SK-N-SH (cell line): Measurements from ENCODE around the gene PRG2. TPM values are rescaled to one million over a fixed set of nuclear protein-coding genes. Genes with fewer than 3 reads are reported as not detected.
A peak's percentile ranks its signal among the peaks of the same experiment; 100 is the strongest.

Source experiments
- CTCF ChIA-PET: fragments of 300-600, 350-600 bp; formaldehyde crosslinking; extraction: SDS; loops from one replicate; lab custom pipeline; 2021; lab: Yijun Ruan, JAX
- POLR2A ChIA-PET: fragments of 350-600 bp; sonication (Branson Sonifier 250); formaldehyde crosslinking; extraction: SDS; loops from one replicate; lab custom pipeline; 2020; ENCODE audit warnings: antibody characterized with exemption, inconsistent platforms; lab: Yijun Ruan, JAX
- DNase-seq: peaks from one replicate; pipeline ENCODE4 v3.0.0; 2012
- H2AFZ ChIP-seq: fragments of 200-600 bp; sonication (generic); 2 replicates; pipeline ENCODE4 v1.8.1; 2016; ENCODE audit warnings: antibody characterized with exemption, mild to moderate bottlenecking, low read depth
- H3F3A ChIP-seq: fragments of 200-600 bp; sonication (generic); replicated peaks from 2 replicates; pipeline ENCODE3; 2016; ENCODE audit warnings: antibody characterized with exemption, mild to moderate bottlenecking; ENCODE audit not compliant: insufficient read depth
- H3K27ac ChIP-seq, 2 experiments: fragments of 200-500 bp in 1 of 2; fragments of 200-600 bp in 1 of 2; sonication (Bioruptor generic) in 1 of 2; sonication (generic), shearing (Covaris generic) in 1 of 2; 2 replicates each; pipeline versions ENCODE4 v1.5.1 to v1.6.1; 2014 to 2016; ENCODE audit warnings: low read depth in 2 of 2, inconsistent platforms in 1 of 2, low read length in 1 of 2, mild to moderate bottlenecking in 1 of 2, mixed read lengths in 1 of 2
- H3K27me3 ChIP-seq: fragments of 200-600 bp; sonication (generic), shearing (Covaris generic); 2 replicates; pipeline ENCODE4 v1.6.1; 2016; ENCODE audit warnings: mixed run types; ENCODE audit not compliant: insufficient read depth
- H3K36me3 ChIP-seq, 2 experiments: fragments of 200-500 bp in 1 of 2; fragments of 200-600 bp in 1 of 2; sonication (Bioruptor generic) in 1 of 2; sonication (generic) in 1 of 2; replicated peaks in 1 of 2; 2 replicates each; pipeline versions ENCODE3 to v1.5.1; 2014 to 2016; ENCODE audit warnings: low read length in 1 of 2, mild to moderate bottlenecking in 1 of 2; ENCODE audit not compliant: insufficient read depth in 2 of 2, control insufficient read depth in 1 of 2
- H3K4me1 ChIP-seq, 2 experiments: fragments of 200-500 bp in 1 of 2; fragments of 200-600 bp in 1 of 2; sonication (Bioruptor generic) in 1 of 2; sonication (generic), shearing (Covaris generic) in 1 of 2; 2 replicates each; pipeline versions ENCODE4 v1.5.1 to v1.6.1; 2014 to 2016; ENCODE audit warnings: low read depth in 1 of 2, low read length in 1 of 2, mixed run types in 1 of 2; ENCODE audit not compliant: insufficient read depth in 2 of 2, control insufficient read depth in 1 of 2
- H3K4me2 ChIP-seq: fragments of 200-600 bp; sonication (generic), shearing (Covaris generic); 2 replicates; pipeline ENCODE4 v1.6.1; 2017; ENCODE audit warnings: mixed run types
- H3K4me3 ChIP-seq, 2 experiments: fragments of 200-500 bp in 1 of 2; fragments of 200-600 bp in 1 of 2; sonication (Bioruptor generic) in 1 of 2; sonication (generic), shearing (Covaris generic) in 1 of 2; 2 replicates each; pipeline versions ENCODE4 v1.5.1 to v1.8.1; 2014 to 2016; ENCODE audit warnings: low read depth in 2 of 2, inconsistent platforms in 1 of 2, low read length in 1 of 2, mild to moderate bottlenecking in 1 of 2, mixed read lengths in 1 of 2, moderate library complexity in 1 of 2
- H3K79me2 ChIP-seq: fragments of 200-600 bp; sonication (generic); 2 replicates; pipeline ENCODE4 v1.8.1; 2017; ENCODE audit warnings: mild to moderate bottlenecking; ENCODE audit not compliant: insufficient read depth
- H3K9ac ChIP-seq: fragments of 200-600 bp; sonication (generic); 2 replicates; pipeline ENCODE4 v1.6.1; 2017; ENCODE audit warnings: mixed run types
- H3K9me2 ChIP-seq: fragments of 200-600 bp; sonication (generic); 2 replicates; pipeline ENCODE4 v1.6.1; 2017; ENCODE audit warnings: mixed run types
- H3K9me3 ChIP-seq: fragments of 200-600 bp; sonication (generic); 2 replicates; pipeline ENCODE4 v1.6.1; 2017; ENCODE audit warnings: mixed run types, mild to moderate bottlenecking, moderate library complexity
- H4K20me1 ChIP-seq: fragments of 200-600 bp; sonication (generic); 2 replicates; pipeline ENCODE4 v1.6.1; 2017; ENCODE audit warnings: mild to moderate bottlenecking, mixed run types; ENCODE audit not compliant: insufficient read depth
- CHD2 ChIP-seq: fragments of 150-350 bp; IDR thresholded peaks from 2 replicates; pipeline ENCODE4 v1.6.1; 2018; ENCODE audit warnings: low read length; ENCODE audit not compliant: partially characterized antibody
- ELF1 ChIP-seq: IDR thresholded peaks from 2 replicates; pipeline ENCODE4 v1.4.0; 2012
- GATA2 ChIP-seq: sonication (generic); formaldehyde crosslinking; IDR thresholded peaks from 2 replicates; pipeline ENCODE4 v1.5.0; 2020; ENCODE audit warnings: mild to moderate bottlenecking, missing genetic modification reagents
- JUND ChIP-seq: IDR thresholded peaks from 2 replicates; pipeline ENCODE4 v1.4.0; 2012
- NFIC ChIP-seq: IDR thresholded peaks from 2 replicates; pipeline ENCODE4 v1.4.0; 2012; ENCODE audit warnings: borderline replicate concordance
- POLR2AphosphoS5 ChIP-seq: IDR thresholded peaks from 2 replicates; pipeline ENCODE4 v1.6.1; 2012; ENCODE audit warnings: low read depth, low read length
- RAD21 ChIP-seq: IDR thresholded peaks from 2 replicates; pipeline ENCODE4 v1.6.1; 2012; ENCODE audit warnings: mild to moderate bottlenecking, low read length
- RCOR1 ChIP-seq: fragments of 150-350 bp; IDR thresholded peaks from 2 replicates; pipeline ENCODE4 v1.6.1; 2017; ENCODE audit warnings: antibody characterized with exemption, low read length
- RXRA ChIP-seq: IDR thresholded peaks from 2 replicates; pipeline ENCODE4 v1.4.0; 2012; ENCODE audit warnings: low read depth, mild to moderate bottlenecking, borderline replicate concordance
- SIN3A ChIP-seq: IDR thresholded peaks from 2 replicates; pipeline ENCODE4 v1.6.1; 2012; ENCODE audit warnings: low read depth, mild to moderate bottlenecking, low read length, moderate library complexity, borderline replicate concordance
- SMC3 ChIP-seq: IDR thresholded peaks from 2 replicates; pipeline ENCODE4 v1.6.1; 2012; ENCODE audit warnings: low read depth, low read length, improper control_type of control experiment
- TCF12 ChIP-seq: IDR thresholded peaks from 2 replicates; pipeline ENCODE4 v1.4.0; 2012
- TEAD4 ChIP-seq: IDR thresholded peaks from 2 replicates; pipeline ENCODE4 v1.4.0; 2012; ENCODE audit warnings: mild to moderate bottlenecking, borderline replicate concordance; ENCODE audit not compliant: insufficient read depth
- WGBS: methylation state at CpG from one replicate; pipeline ENCODE4 v1.1.6; 2017; ENCODE audit warnings: low lambda C conversion rate; 5-methylcytosine and 5-hydroxymethylcytosine counted together
- polyA plus RNA-seq, 3 experiments: library from polyadenylated mRNA; depleted of rRNA; stranded (reverse); fragments of >200 nt; gene quantifications; 2 replicates each; pipeline ENCODE4 v1.2.3, GENCODE V29; 2012
- TF ChIP-seq, protein P1 (sequence below): IDR thresholded peaks from 2 replicates; pipeline ENCODE4 v1.4.0; 2012; ENCODE audit warnings: low read depth
- TF ChIP-seq, protein P2 (sequence below): fragments of 200-600 bp; sonication (generic); IDR thresholded peaks from 2 replicates; pipeline ENCODE4 v1.6.1; 2017; ENCODE audit warnings: antibody characterized with exemption, mild to moderate bottlenecking, moderate library complexity
- TF ChIP-seq, protein P3 (sequence below): IDR thresholded peaks from 2 replicates; pipeline ENCODE4 v1.6.1; 2012; ENCODE audit warnings: mild to moderate bottlenecking, low read depth, low read length, moderate library complexity

PRG2 gene
- polyA plus RNA-seq, 1 of the 3 experiments (the other 2 are of a cell fraction) = not detected

DNA sequence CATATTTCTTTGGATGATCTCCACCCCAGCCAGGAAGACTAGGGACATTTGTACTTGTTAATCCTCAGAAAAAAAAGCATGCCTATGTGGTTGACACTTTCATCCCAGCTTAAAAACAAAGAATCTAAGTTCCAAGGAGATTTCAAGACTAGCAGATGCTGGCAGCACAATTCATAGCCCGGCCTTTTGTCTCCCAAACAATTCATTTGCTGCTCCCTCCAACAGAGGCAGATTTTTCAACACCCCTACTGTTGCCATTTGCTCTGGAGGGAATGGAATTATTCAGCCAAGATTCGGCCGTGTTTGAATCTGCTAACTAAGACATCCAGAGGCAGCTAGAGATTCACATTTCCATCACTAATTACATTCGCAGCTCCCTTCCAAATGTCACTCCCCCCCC, 37.0 kb downstream of the PRG2 start:
- no peak for TF ChIP-seq RCOR1
- no peak for TF ChIP-seq POLR2AphosphoS5
- no peak for TF ChIP-seq GATA2 (CRISPR knock-in tag)
- no peak for TF ChIP-seq SIN3A
- H2AFZ ChIP-seq = no peak overlapping the region
- CTCF ChIA-PET = interaction anchor here (0.8 to 1.2 kb wide), 4 partner anchors 70 to 140 kb away, joined by 3 to 4 read pairs (median 3); no protein-coding TSS in a partner anchor
- WGBS = 67% methylated on average over 4 of the region's 4 CpGs
- no peaks in the 10 kb centered on the region for H3F3A ChIP-seq
- peaks cover 0 to 2% of the 10 kb centered on the region in 2 experiments; a peak in 1 of 4 replicates for H3K4me1 ChIP-seq
- H3K4me2 ChIP-seq = no peak overlapping the region
- no peaks in the 10 kb centered on the region for H3K9me2 ChIP-seq
- POLR2A ChIA-PET = no interaction called here
- H3K9ac ChIP-seq = no peak overlapping the region
- H4K20me1 ChIP-seq = no peaks in the 10 kb centered on the region
- H3K36me3 ChIP-seq = no peaks in the 10 kb centered on the region
- H3K27ac ChIP-seq = no peak overlapping the region
- DNase-seq = no peak
- H3K4me3 ChIP-seq = no peak overlapping the region
- no peaks in the 10 kb centered on the region for H3K79me2 ChIP-seq
- no peaks in the 10 kb centered on the region for H3K9me3 ChIP-seq
- H3K27me3 ChIP-seq = peaks cover 4% of the 10 kb centered on the region; the same call in 1 of the 2 replicates

DNA sequence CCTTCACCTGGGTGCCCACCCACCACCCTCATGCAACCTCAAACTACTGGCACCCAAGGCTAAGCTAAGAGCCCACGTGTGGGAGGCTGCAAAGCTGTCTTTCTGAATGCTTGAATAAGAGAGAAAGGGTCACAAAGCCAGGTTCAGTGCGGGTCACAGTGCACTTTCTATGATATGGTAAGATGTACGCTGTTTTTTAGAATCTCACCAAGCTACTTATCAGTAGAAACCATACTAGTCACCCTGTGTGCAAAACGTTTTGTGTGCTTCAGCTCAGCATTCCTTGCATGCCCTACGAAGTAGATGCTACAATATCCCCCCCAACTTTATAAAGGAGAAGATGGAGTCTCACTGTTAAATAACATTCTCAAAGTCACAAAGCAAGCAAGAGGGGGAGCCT, 37.4 kb downstream of the PRG2 start:
- Histone ChIP-seq H4K20me1 (no peaks in the 10 kb centered on the region), H3K4me3 (no peak overlapping the region), H3K9me2 (no peaks in the 10 kb centered on the region), H3K79me2 (no peaks in the 10 kb centered on the region), H3K27me3 (peaks cover 3% of the 10 kb centered on the region; the same call in 1 of the 2 replicates), H3K36me3 (no peaks in the 10 kb centered on the region), H3K4me2 (no peak overlapping the region), H3F3A (no peaks in the 10 kb centered on the region), H3K27ac (no peak overlapping the region), H3K9me3 (no peaks in the 10 kb centered on the region), H3K4me1 (peaks cover 0 to 2% of the 10 kb centered on the region in 2 experiments; a peak in 1 of 4 replicates), H3K9ac (no peak overlapping the region), H2AFZ (no peak overlapping the region)
- CTCF ChIA-PET = interaction anchor here (0.8 to 1.4 kb wide), 6 partner anchors 18 to 174 kb away, joined by 3 to 5 read pairs (median 3); no protein-coding TSS in a partner anchor
- 44% methylated on average over 4 of the region's 5 CpGs for WGBS
- DNase-seq = no peak
- TF ChIP-seq SMC3 = no peak
- POLR2A ChIA-PET = no interaction called here

DNA sequence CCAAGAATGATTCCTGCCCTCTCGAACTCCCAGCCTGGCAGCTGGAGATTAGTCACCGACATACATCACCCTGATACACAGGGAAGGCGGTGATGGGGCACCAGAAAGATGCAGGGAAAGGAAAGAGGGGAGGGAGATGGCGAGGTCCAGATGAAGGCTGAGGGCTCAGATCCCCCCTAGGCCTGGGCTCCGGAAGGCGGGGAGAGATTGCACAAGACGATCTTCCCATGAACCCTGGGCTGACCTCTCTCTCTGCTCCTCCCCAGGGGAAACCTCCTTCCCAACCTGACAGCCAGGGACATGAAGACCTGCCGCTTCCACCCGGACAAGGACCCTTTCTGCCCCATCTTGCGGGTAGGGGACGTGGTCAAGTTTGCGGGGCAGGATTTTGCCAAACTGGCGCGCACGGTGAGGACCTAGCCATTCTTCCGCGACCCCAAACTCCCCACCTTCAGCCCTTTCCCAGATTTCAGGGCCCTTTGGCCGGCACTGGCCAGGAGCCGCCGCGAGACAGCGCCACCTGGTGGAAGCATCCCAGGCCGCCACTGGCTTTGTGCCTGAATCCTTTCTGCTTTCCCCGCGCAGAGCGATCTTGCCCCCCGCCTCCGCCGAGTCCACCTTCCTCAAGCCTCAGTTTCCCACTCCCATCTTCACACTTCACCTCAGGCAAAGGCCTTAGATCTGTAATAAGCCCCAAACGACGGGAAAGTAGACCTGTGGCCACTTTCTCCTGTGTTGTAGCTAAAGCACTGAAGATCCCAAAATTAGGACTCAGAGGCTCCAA, 40.8 kb downstream of the PRG2 start:
- no peaks in the 10 kb centered on the region for H3K9me2 ChIP-seq
- H3K79me2 ChIP-seq = no peaks in the 10 kb centered on the region
- H3K4me2 ChIP-seq = no peak overlapping the region; the same call in 1 of the 2 replicates
- no peaks in the 10 kb centered on the region for H3K36me3 ChIP-seq
- DNase-seq = peak; percentile 88
- ChIA-PET CTCF (interaction anchor here (0.6 to 4.4 kb wide), 26 partner anchors 9 to 508 kb away, joined by 3 to 42 read pairs (median 4); partner anchors contain the start of genes SSRP1 and TIMM10), POLR2A (no interaction called here)
- no peak overlapping the region for H3K27ac ChIP-seq
- no peaks in the 10 kb centered on the region for H3K9me3 ChIP-seq
- H4K20me1 ChIP-seq = no peaks in the 10 kb centered on the region
- H3K27me3 ChIP-seq = no peaks in the 10 kb centered on the region
- H3K4me1 ChIP-seq = peaks cover 0 to 2% of the 10 kb centered on the region in 2 experiments; a peak in 1 of 4 replicates
- H3F3A ChIP-seq = no peaks in the 10 kb centered on the region
- peak overlapping the region in 1 of 2 experiments; percentile 46; a peak in 2 of 4 replicates for H3K4me3 ChIP-seq
- no peak overlapping the region for H2AFZ ChIP-seq
- H3K9ac ChIP-seq = no peak overlapping the region
- WGBS = 31% methylated on average over 29 of the region's 31 CpGs
- no peak for TF ChIP-seq TEAD4
- no peak for TF ChIP-seq JUND
- no peak for TF ChIP-seq RXRA
- no peak for TF ChIP-seq TCF12
- TF ChIP-seq, protein P1, sequence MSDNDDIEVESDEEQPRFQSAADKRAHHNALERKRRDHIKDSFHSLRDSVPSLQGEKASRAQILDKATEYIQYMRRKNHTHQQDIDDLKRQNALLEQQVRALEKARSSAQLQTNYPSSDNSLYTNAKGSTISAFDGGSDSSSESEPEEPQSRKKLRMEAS = no peak
- peak; percentile 42; the same call in 1 of the 2 replicates for TF ChIP-seq NFIC
- TF ChIP-seq, protein P2, sequence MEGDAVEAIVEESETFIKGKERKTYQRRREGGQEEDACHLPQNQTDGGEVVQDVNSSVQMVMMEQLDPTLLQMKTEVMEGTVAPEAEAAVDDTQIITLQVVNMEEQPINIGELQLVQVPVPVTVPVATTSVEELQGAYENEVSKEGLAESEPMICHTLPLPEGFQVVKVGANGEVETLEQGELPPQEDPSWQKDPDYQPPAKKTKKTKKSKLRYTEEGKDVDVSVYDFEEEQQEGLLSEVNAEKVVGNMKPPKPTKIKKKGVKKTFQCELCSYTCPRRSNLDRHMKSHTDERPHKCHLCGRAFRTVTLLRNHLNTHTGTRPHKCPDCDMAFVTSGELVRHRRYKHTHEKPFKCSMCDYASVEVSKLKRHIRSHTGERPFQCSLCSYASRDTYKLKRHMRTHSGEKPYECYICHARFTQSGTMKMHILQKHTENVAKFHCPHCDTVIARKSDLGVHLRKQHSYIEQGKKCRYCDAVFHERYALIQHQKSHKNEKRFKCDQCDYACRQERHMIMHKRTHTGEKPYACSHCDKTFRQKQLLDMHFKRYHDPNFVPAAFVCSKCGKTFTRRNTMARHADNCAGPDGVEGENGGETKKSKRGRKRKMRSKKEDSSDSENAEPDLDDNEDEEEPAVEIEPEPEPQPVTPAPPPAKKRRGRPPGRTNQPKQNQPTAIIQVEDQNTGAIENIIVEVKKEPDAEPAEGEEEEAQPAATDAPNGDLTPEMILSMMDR = peak; percentile 83
- TF ChIP-seq, protein P3, sequence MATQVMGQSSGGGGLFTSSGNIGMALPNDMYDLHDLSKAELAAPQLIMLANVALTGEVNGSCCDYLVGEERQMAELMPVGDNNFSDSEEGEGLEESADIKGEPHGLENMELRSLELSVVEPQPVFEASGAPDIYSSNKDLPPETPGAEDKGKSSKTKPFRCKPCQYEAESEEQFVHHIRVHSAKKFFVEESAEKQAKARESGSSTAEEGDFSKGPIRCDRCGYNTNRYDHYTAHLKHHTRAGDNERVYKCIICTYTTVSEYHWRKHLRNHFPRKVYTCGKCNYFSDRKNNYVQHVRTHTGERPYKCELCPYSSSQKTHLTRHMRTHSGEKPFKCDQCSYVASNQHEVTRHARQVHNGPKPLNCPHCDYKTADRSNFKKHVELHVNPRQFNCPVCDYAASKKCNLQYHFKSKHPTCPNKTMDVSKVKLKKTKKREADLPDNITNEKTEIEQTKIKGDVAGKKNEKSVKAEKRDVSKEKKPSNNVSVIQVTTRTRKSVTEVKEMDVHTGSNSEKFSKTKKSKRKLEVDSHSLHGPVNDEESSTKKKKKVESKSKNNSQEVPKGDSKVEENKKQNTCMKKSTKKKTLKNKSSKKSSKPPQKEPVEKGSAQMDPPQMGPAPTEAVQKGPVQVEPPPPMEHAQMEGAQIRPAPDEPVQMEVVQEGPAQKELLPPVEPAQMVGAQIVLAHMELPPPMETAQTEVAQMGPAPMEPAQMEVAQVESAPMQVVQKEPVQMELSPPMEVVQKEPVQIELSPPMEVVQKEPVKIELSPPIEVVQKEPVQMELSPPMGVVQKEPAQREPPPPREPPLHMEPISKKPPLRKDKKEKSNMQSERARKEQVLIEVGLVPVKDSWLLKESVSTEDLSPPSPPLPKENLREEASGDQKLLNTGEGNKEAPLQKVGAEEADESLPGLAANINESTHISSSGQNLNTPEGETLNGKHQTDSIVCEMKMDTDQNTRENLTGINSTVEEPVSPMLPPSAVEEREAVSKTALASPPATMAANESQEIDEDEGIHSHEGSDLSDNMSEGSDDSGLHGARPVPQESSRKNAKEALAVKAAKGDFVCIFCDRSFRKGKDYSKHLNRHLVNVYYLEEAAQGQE = no peak
- peak; percentile 42 for TF ChIP-seq RAD21
- no peak for TF ChIP-seq ELF1
- TF ChIP-seq SMC3 = peak; percentile 46
- peak; percentile 33 for TF ChIP-seq CHD2
- TF ChIP-seq POLR2AphosphoS5 = no peak
